Calu3 (cell line): ENCODE results near the gene SLC1A2. TPM values are rescaled to one million over a fixed set of nuclear protein-coding genes. Genes with fewer than 3 reads are reported as not detected.

ENCODE experiments used
- BruUV-seq: library from RNA; stranded (reverse); fragments of 400-500 nt; replicated peaks from 2 replicates; lab custom pipeline; 2021; lab: Mats Ljungman, UMichigan
- CTCF ChIA-PET: fragments of 300-600 bp; sonication (Branson Sonifier 250); formaldehyde crosslinking; loops from one replicate; lab custom pipeline; 2022; ENCODE audit warnings: antibody characterized with exemption; lab: Charles Lee
- DNase-seq: peaks from one replicate; pipeline ENCODE4 v3.0.0; 2022
- H3K27ac Mint-ChIP-seq: one replicate; pipeline ENCODE4 v1.8.0; 2022; ENCODE audit warnings: mixed read lengths; ENCODE audit not compliant: unreplicated experiment
- H3K27me3 Mint-ChIP-seq: one replicate; pipeline ENCODE4 v1.8.0; 2022; ENCODE audit warnings: mixed read lengths; ENCODE audit not compliant: unreplicated experiment
- H3K36me3 Mint-ChIP-seq: one replicate; pipeline ENCODE4 v1.8.0; 2022; ENCODE audit warnings: mild to moderate bottlenecking, moderate library complexity, mixed read lengths; ENCODE audit not compliant: insufficient read depth, unreplicated experiment
- H3K4me1 Mint-ChIP-seq: one replicate; pipeline ENCODE4 v1.8.0; 2022; ENCODE audit warnings: mild to moderate bottlenecking, low read depth, mixed read lengths; ENCODE audit not compliant: unreplicated experiment
- H3K4me3 Mint-ChIP-seq: one replicate; pipeline ENCODE4 v1.8.0; 2022; ENCODE audit warnings: mild to moderate bottlenecking, low read depth, moderate library complexity, mixed read lengths; ENCODE audit not compliant: unreplicated experiment
- H3K9me3 Mint-ChIP-seq: one replicate; pipeline ENCODE4 v1.8.0; 2022; ENCODE audit warnings: low read depth, mixed read lengths; ENCODE audit not compliant: unreplicated experiment
- CTCF ChIP-seq: fragments of 200-600 bp; IDR thresholded peaks from one replicate; pipeline ENCODE4 v1.8.0; 2022; ENCODE audit warnings: antibody characterized with exemption; ENCODE audit not compliant: unreplicated experiment
- intact Hi-C: fragments of 100-400 bp; cut with micrococcal nuclease; formaldehyde crosslinking; loops from one replicate; pipeline ENCODE4 v1.10.0; 2022; ENCODE audit not compliant: unreplicated experiment
- total RNA-seq: library from RNA; stranded (reverse); gene quantifications from 2 replicates; pipeline ENCODE4 v1.2.3, GENCODE V29; 2022

Gene SLC1A2
- total RNA-seq, 1 experiment from 2014 or later, result 0.40 TPM

GRCh38 chr11:35355102-35355749 lies 64.1 kb downstream of the SLC1A2 start:
- H3K9me3 Mint-ChIP-seq, result no peaks in the 10 kb centered on the region
- intact Hi-C loops, result no loop called here
- H3K27ac Mint-ChIP-seq, result no peak overlapping the region
- H3K36me3 Mint-ChIP-seq, result no peaks in the 10 kb centered on the region
- peaks cover 10% of the 10 kb centered on the region for H3K4me1 Mint-ChIP-seq
- H3K4me3 Mint-ChIP-seq, result no peak overlapping the region
- CTCF ChIA-PET, result interaction anchor here (0.9 kb wide), 1 partner anchor 9 kb away, joined by 3 read pairs; no protein-coding TSS in a partner anchor
- TF ChIP-seq CTCF, result no peak
- H3K27me3 Mint-ChIP-seq, result no peaks in the 10 kb centered on the region
- BruUV-seq, result no TSS peak
- DNase-seq, result no peak

GRCh38 chr11:35354644-35355043 lies 64.7 kb downstream of the SLC1A2 start:
- H3K4me3 Mint-ChIP-seq, result no peak overlapping the region
- no peak overlapping the region for H3K27ac Mint-ChIP-seq
- H3K36me3 Mint-ChIP-seq, result no peaks in the 10 kb centered on the region
- no peaks in the 10 kb centered on the region for H3K27me3 Mint-ChIP-seq
- CTCF ChIA-PET, result no interaction called here
- H3K4me1 Mint-ChIP-seq, result peaks cover 10% of the 10 kb centered on the region
- intact Hi-C loops, result no loop called here
- DNase-seq, result no peak
- TF ChIP-seq CTCF, result no peak
- no peaks in the 10 kb centered on the region for H3K9me3 Mint-ChIP-seq
- no TSS peak for BruUV-seq

- CTCF ChIA-PET, result interaction anchor here (1.4 kb wide), 1 partner anchor 57 kb away, joined by 3 read pairs; no protein-coding TSS in a partner anchor
- intact Hi-C loops, result no loop called here
- Mint-ChIP-seq H3K4me3 (no peak overlapping the region), H3K4me1 (peaks cover 10% of the 10 kb centered on the region), H3K27ac (no peak overlapping the region), H3K36me3 (no peaks in the 10 kb centered on the region), H3K9me3 (no peaks in the 10 kb centered on the region), H3K27me3 (no peaks in the 10 kb centered on the region)
- BruUV-seq, result no TSS peak
- no peak for DNase-seq
- TF ChIP-seq CTCF, result no peak
Measured at GRCh38 chr11:35352077-35352888, 67.1 kb downstream of the SLC1A2 start.

GRCh38 chr11:35349897-35350296 lies 69.5 kb downstream of the SLC1A2 start:
- H3K4me3 Mint-ChIP-seq, result no peak overlapping the region
- no peak for TF ChIP-seq CTCF
- H3K27ac Mint-ChIP-seq, result no peak overlapping the region
- intact Hi-C loops, result no loop called here
- H3K4me1 Mint-ChIP-seq, result peaks cover 10% of the 10 kb centered on the region
- no TSS peak for BruUV-seq
- H3K36me3 Mint-ChIP-seq, result no peaks in the 10 kb centered on the region
- no peaks in the 10 kb centered on the region for H3K9me3 Mint-ChIP-seq
- DNase-seq, result no peak
- H3K27me3 Mint-ChIP-seq, result no peaks in the 10 kb centered on the region
- CTCF ChIA-PET, result no interaction called here
